Keratinocyte (primary cell): ENCODE results near the gene TRABD2B. TPM values are rescaled to one million over a fixed set of nuclear protein-coding genes. Genes with fewer than 3 reads are reported as not detected.

ENCODE experiments used
- DNase-seq: peaks from one replicate; pipeline ENCODE4 v3.0.0-alpha.2; 2011; ENCODE audit warnings: low read depth, missing footprints, low spot score
- FAIRE-seq: peaks from 2 replicates; lab custom pipeline; 2011; peaks lifted over from hg19 to GRCh38; lab: Jason Lieb, UNC
- H2AFZ ChIP-seq: 2 replicates; pipeline ENCODE4 v1.6.0; 2012; ENCODE audit warnings: low read length, control low read depth, inconsistent platforms; ENCODE audit not compliant: control insufficient read depth
- H3K27ac ChIP-seq: 2 replicates; pipeline ENCODE4 v1.5.1; 2011; ENCODE audit warnings: low read length; ENCODE audit not compliant: control insufficient read depth, insufficient read depth
- H3K27me3 ChIP-seq: 3 replicates; pipeline ENCODE4 v1.6.0; 2011; ENCODE audit warnings: low read length; ENCODE audit not compliant: control insufficient read depth, insufficient read depth; ENCODE audit errors: extremely low read depth
- H3K36me3 ChIP-seq, 2 experiments: 2 replicates in 1 of 2; 3 replicates in 1 of 2; pipeline ENCODE4 v1.5.1; 2011; ENCODE audit warnings: low read length in 2 of 2, mild to moderate bottlenecking in 1 of 2; ENCODE audit not compliant: control insufficient read depth in 2 of 2, insufficient read depth in 2 of 2; ENCODE audit errors: extremely low read depth in 1 of 2
- H3K4me1 ChIP-seq: 3 replicates; pipeline ENCODE4 v1.5.1; 2011; ENCODE audit warnings: low read length; ENCODE audit not compliant: control insufficient read depth, insufficient read depth; ENCODE audit errors: extremely low read depth
- H3K4me2 ChIP-seq: 3 replicates; pipeline ENCODE4 v1.6.0; 2011; ENCODE audit warnings: low read depth, low read length; ENCODE audit not compliant: control insufficient read depth, insufficient read depth; ENCODE audit errors: extremely low read depth
- H3K4me3 ChIP-seq, 3 experiments: fragments of 200-600 bp in 1 of 3; sonication (generic) in 1 of 3; 2 replicates in 2 of 3; 3 replicates in 1 of 3; pipeline ENCODE4 v1.5.1; 2011 to 2016; ENCODE audit warnings: low read length in 3 of 3, mild to moderate bottlenecking in 3 of 3, control low read depth in 2 of 3, inconsistent platforms in 1 of 3, low read depth in 1 of 3, mixed read lengths in 1 of 3, mixed run types in 1 of 3, moderate library complexity in 1 of 3; ENCODE audit not compliant: control insufficient read depth in 2 of 3, insufficient read depth in 2 of 3; ENCODE audit errors: extremely low read depth in 1 of 3
- H3K79me2 ChIP-seq: 2 replicates; pipeline ENCODE4 v1.6.0; 2012; ENCODE audit warnings: low read length; ENCODE audit not compliant: control insufficient read depth, insufficient read depth
- H3K9ac ChIP-seq: 3 replicates; pipeline ENCODE4 v1.6.0; 2011; ENCODE audit warnings: low read length; ENCODE audit not compliant: control insufficient read depth, insufficient read depth; ENCODE audit errors: extremely low read depth
- H3K9me1 ChIP-seq: 3 replicates; pipeline ENCODE4 v1.6.0; 2011; ENCODE audit warnings: low read length; ENCODE audit not compliant: control insufficient read depth, insufficient read depth; ENCODE audit errors: extremely low read depth
- H3K9me3 ChIP-seq: 2 replicates; pipeline ENCODE4 v1.5.1; 2012; ENCODE audit warnings: low read depth, low read length; ENCODE audit not compliant: control insufficient read depth
- H4K20me1 ChIP-seq: 3 replicates; pipeline ENCODE4 v1.6.0; 2011; ENCODE audit warnings: low read length; ENCODE audit not compliant: control insufficient read depth, insufficient read depth; ENCODE audit errors: extremely low read depth
- EZH2 ChIP-seq: IDR thresholded peaks from one replicate; pipeline ENCODE4 v1.6.1; 2012; ENCODE audit warnings: inconsistent platforms, mild to moderate bottlenecking, low read length, moderate library complexity
- dilution Hi-C: fragments of 300-500 bp; cut with MboI; formaldehyde crosslinking; loops from one replicate; pipeline ENCODE4 v1.7.0; 2020; ENCODE audit warnings: low sequenced_read_pairs; ENCODE audit not compliant: extremely low pct_ligation_motif_present
- polyA plus RNA-seq, 5 experiments: library from polyadenylated mRNA; depleted of rRNA in 3 of 5; stranded (reverse) in 3 of 5; stranded (forward) in 1 of 5; unstranded in 1 of 5; fragments of >200 nt; gene quantifications; 1 replicate in 1 of 5; 2 replicates in 3 of 5; 3 replicates in 1 of 5; pipeline versions ENCODE4 v1.2.1 to v1.2.3, GENCODE V29; 2011 to 2012; ENCODE audit warnings: missing spikeins in 2 of 5, low read depth in 1 of 5, low replicate concordance in 1 of 5
- TF ChIP-seq, protein P1 (sequence below), 3 experiments: IDR thresholded peaks in 1 of 3; conservative IDR thresholded peaks in 1 of 3; optimal IDR thresholded peaks in 1 of 3; 2 replicates in 2 of 3; 3 replicates in 1 of 3; pipeline versions ENCODE3 to v1.5.1; 2011; ENCODE audit warnings: low read length in 3 of 3, mild to moderate bottlenecking in 3 of 3, moderate library complexity in 2 of 3, control low read depth in 1 of 3, inconsistent platforms in 1 of 3; ENCODE audit not compliant: insufficient read depth in 2 of 3; ENCODE audit errors: extremely low read depth in 1 of 3

Gene TRABD2B
- polyA plus RNA-seq, 1 donor (not counting 4 experiments of a cell fraction or from before 2014, with no cell fraction given), result 0.13 TPM

DNA sequence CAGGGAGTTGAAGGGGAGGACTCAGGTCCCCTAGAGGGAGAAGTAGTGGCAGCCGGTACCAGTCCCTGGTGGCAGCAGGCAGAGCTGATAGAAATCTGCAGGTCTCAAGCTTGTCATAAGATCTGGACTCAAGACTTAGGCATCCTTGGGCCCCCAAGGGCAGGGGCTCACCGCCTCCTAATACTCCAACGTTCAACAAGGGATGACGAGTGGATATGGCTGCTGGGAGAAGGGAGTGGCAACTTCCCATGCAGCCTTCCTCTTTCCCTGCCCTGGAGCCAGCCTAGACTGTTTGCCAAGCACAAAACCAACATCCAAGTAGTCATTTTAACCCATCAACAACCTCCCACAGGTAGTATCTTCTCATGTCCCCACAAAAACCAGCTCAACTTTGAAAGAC, 6.9 kb downstream of the TRABD2B start:
- dilution Hi-C loops, result loop anchor here (10.0 kb wide), 1 partner anchor 75 kb away; no protein-coding TSS in a partner anchor
- TF ChIP-seq EZH2, result no peak
- TF ChIP-seq, protein P1, sequence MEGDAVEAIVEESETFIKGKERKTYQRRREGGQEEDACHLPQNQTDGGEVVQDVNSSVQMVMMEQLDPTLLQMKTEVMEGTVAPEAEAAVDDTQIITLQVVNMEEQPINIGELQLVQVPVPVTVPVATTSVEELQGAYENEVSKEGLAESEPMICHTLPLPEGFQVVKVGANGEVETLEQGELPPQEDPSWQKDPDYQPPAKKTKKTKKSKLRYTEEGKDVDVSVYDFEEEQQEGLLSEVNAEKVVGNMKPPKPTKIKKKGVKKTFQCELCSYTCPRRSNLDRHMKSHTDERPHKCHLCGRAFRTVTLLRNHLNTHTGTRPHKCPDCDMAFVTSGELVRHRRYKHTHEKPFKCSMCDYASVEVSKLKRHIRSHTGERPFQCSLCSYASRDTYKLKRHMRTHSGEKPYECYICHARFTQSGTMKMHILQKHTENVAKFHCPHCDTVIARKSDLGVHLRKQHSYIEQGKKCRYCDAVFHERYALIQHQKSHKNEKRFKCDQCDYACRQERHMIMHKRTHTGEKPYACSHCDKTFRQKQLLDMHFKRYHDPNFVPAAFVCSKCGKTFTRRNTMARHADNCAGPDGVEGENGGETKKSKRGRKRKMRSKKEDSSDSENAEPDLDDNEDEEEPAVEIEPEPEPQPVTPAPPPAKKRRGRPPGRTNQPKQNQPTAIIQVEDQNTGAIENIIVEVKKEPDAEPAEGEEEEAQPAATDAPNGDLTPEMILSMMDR (optimal IDR thresholded peaks at IDR 0.05 in 1 of 3, IDR thresholded peaks at IDR 0.05 in 1 of 3, conservative IDR thresholded peaks at IDR 0.05 in 1 of 3; ENCODE audit: extremely low read depth in 1 of 3, insufficient read depth in 2 of 3, low read length in 3 of 3), result no peak
- no peaks in the 10 kb centered on the region for H3K36me3 ChIP-seq

DNA sequence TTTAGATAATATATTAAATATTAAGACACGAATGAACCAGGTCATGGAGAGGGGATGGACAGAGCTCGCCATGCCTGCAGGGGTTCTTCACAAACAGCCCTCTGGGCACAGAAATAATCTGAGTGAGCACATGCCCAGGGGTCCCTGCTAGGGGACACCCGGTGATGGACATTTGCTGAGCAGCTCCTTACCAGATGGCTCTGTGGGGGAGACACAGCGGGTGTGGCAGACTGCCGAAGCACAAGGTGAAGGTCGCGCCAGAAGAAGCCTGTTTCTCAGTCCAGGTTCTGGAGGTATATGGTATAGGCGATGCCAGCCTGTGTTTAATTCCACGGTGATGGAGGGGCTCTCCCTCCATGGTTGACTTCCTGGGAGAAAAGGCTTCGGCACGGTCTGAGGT, 9.6 kb downstream of the TRABD2B start:
- Histone ChIP-seq H3K4me2 (no peak overlapping the region), H3K4me3 (no peak overlapping the region), H3K27ac (no peak overlapping the region), H3K9me1 (no peaks in the 10 kb centered on the region), H3K36me3 (no peaks in the 10 kb centered on the region), H2AFZ (no peak overlapping the region), H3K79me2 (no peaks in the 10 kb centered on the region), H3K4me1 (peaks cover 14% of the 10 kb centered on the region), H3K27me3 (peaks cover 9% of the 10 kb centered on the region), H3K9ac (no peak overlapping the region), H4K20me1 (no peaks in the 10 kb centered on the region), H3K9me3 (no peaks in the 10 kb centered on the region)
- dilution Hi-C loops, result no loop called here
- no peak for TF ChIP-seq EZH2
- TF ChIP-seq, protein P1 (optimal IDR thresholded peaks at IDR 0.05 in 1 of 3, IDR thresholded peaks at IDR 0.05 in 1 of 3, conservative IDR thresholded peaks at IDR 0.05 in 1 of 3; ENCODE audit: extremely low read depth in 1 of 3, insufficient read depth in 2 of 3, low read length in 3 of 3), result no peak
- FAIRE-seq (no peak), DNase-seq (no peak)

More for the DNA sequence above, 6.9 kb downstream of the TRABD2B start:
- Histone ChIP-seq H3K27me3 (no peaks in the 10 kb centered on the region), H3K4me2 (no peak overlapping the region), H3K79me2 (no peaks in the 10 kb centered on the region), H2AFZ (no peak overlapping the region), H3K4me1 (peaks cover 22% of the 10 kb centered on the region), H4K20me1 (no peaks in the 10 kb centered on the region), H3K9ac (no peak overlapping the region), H3K27ac (no peak overlapping the region), H3K9me1 (no peaks in the 10 kb centered on the region), H3K4me3 (no peak overlapping the region), H3K9me3 (no peaks in the 10 kb centered on the region)
- DNase-seq (no peak), FAIRE-seq (no peak)
